Caki2 (cell line): ENCODE data around the gene CC2D1A. TPM values are rescaled to one million over a fixed set of nuclear protein-coding genes. Genes with fewer than 3 reads are reported as not detected.
"Not testable (repeated sequence)": the region's sequence is repeated elsewhere in the genome, so short reads cannot be mapped to it uniquely, and the experiment has no call there.

Experiments
- DNase-seq: peaks from one replicate; pipeline ENCODE4 v3.0.0-alpha.2; 2015; ENCODE audit warnings: low read depth
- in situ Hi-C: cut with HindIII; loops from 2 replicates; pipeline ENCODE4 v1.10.0; 2016; ENCODE audit warnings: low sequenced_read_pairs, low pct_unique_long_range_greater_than_20kb, mixed read lengths
- total RNA-seq: library from RNA; depleted of rRNA; stranded (reverse); fragments of >200 nt; shearing (Covaris generic); gene quantifications from 2 replicates; pipeline ENCODE4 v1.2.3, GENCODE V29; 2014; ENCODE audit warnings: low replicate concordance

Gene CC2D1A
- total RNA-seq, 1 experiment from 2014 or later = 24.1 TPM

GRCh38 chr19:13894552-13894951, 11.4 kb upstream of the CC2D1A start:
- DNase-seq = no peak
- in situ Hi-C loops = no loop called here

DNA sequence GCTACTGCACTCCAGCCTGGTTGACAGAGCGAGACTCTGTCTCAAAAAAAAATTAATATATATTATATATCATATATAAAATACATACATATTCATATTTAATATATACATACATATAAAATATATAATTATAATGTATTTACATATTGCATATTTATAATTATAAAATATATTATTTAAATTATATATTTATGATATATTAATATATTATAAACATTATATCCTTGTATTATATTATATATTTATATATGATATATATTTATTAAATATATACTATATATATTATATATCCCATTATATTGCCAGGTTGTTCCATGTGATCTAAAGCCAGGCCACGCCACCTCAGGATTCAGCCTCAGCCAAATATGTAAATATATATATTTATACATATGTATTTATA, 9.8 kb upstream of the CC2D1A start:
- in situ Hi-C loops = no loop called here
- no peak for DNase-seq

- no peak for DNase-seq
- in situ Hi-C loops = no loop called here
These were observed 6.6 kb upstream of the CC2D1A start for GRCh38 chr19:13899393-13899792.

GRCh38 chr19:13899912-13900584, 6.0 kb upstream of the CC2D1A start:
- DNase-seq = no peak
- in situ Hi-C loops = loop anchor here (25.0 kb wide), 1 partner anchor 187 kb away; the partner anchor contains the start of genes C19orf67 and SAMD1

DNA sequence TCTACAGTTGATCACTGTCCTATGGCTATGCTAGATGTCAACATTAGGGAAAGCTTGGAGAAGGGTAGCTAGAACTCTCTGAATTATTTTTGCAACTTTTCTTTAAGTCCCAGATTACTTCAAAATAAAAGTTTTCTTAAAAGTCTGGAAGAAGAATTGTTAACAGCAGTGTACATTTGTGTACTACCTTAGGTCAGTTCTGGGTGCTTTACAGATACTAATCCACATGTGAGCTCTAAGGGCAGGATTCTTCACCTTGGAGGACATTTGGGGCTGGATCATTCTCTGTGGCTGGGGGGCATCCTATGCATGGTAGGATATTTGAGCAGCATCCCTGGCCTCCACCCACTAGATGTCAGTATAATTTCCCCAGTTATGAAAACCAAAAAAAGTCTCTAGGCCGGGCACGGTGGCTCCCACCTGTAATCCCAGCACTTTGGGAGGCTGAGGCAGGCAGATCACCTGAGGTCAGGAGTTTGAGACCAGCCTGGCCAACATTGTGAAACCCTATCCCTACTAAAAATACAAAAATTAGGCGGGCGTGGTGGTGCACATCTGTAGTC, 2.9 kb upstream of the CC2D1A start:
- DNase-seq = no peak

GRCh38 chr19:13906521-13906904, 512 bp downstream of the CC2D1A start:
- DNase-seq = no peak
- in situ Hi-C loops = loop anchor here (25.0 kb wide), 1 partner anchor 181 kb away; the partner anchor contains the start of genes C19orf67 and SAMD1

More for the DNA sequence above, 2.9 kb upstream of the CC2D1A start:
- in situ Hi-C loops = loop anchor here (25.0 kb wide), 1 partner anchor 184 kb away; the partner anchor contains the start of genes C19orf67 and SAMD1

DNA sequence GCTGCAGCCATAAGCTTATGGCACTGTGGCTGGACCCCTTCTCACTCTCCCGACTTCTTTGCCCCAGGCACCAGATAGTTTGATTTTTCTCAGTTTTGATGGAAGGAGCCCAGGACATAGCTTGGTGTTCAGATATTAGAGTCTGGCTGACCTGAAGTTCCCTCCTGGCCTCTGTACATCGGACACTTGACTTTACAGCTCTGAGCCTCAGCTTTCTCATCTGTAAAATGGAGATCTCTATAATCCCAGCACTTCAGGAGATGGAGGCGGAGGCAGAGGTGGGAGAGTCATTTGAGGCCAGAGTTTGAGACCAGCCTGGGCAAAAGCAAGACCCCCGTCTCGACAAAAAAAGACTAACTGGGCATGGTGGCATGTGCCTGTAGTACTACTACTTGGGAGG, 909 bp downstream of the CC2D1A start:
- DNase-seq = no peak
- in situ Hi-C loops = loop anchor here (25.0 kb wide), 1 partner anchor 180 kb away; the partner anchor contains the start of genes C19orf67 and SAMD1

DNA sequence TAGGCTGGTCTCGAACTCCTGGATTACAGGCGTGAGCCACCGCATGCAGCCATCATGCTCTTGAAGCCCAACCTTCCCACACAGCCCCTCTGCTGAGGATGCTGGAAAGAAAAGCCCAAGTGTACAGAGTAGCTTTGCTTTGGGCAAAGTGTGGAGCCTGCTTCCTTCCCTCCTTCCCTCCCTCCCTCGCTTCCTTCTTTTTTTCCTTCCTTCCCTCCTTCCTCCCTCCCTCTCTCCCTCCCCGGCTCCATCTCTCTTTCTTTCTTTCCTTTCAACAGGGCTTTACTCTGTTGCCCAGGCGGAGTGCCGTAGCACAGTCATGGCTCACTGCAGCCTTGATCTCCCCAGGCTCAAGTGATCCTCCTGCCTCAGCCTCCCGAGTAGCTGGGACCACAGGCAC, 2.7 kb downstream of the CC2D1A start:
- in situ Hi-C loops = loop anchor here (25.0 kb wide), 1 partner anchor 179 kb away; the partner anchor contains the start of genes C19orf67 and SAMD1
- DNase-seq = no peak

DNA sequence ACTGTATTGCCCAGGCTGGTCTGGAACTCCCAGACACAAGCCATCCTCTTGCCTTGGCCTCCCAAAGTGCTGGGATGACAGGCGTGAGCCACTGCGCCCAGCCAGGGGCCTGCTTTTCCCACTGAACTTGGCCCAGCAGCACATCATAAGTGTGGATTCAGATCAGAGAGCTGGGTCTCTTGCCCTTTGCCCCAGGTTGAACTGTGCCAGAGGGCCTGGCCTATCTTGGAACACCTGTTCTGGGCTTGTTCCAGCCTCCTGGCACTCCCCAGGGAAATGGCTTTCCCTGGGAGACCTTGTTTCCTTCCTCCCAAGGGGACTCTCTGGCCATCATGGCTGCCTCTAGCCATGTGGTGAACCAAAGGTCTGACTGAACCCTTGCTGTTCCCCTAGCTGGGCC, 3.4 kb downstream of the CC2D1A start:
- in situ Hi-C loops = loop anchor here (25.0 kb wide), 1 partner anchor 178 kb away; the partner anchor contains the start of genes C19orf67 and SAMD1
- DNase-seq = no peak

GRCh38 chr19:13913352-13913751, 7.4 kb downstream of the CC2D1A start:
- in situ Hi-C loops = loop anchor here (25.0 kb wide), 1 partner anchor 174 kb away; the partner anchor contains the start of genes C19orf67 and SAMD1
- no peak for DNase-seq

DNA sequence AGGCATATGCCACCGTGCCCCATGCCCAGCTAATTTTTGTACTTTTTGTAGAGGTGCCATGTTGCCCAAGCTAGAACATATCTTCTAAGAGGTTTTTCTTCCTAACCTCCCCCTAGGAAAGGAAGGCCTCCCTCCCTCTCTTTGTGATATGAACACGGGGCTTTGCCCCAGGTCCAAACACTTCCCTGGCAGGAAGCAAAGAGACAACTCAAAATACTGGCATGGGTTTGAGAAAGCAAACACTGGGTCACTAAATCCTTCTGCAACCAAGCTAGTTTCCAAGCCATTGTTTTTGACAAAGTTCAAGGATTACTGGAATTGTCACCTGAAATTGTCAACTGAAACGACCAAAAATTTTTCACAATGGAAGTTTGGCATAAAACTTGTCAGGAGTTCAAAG, 8.8 kb downstream of the CC2D1A start:
- in situ Hi-C loops = loop anchor here (25.0 kb wide), 1 partner anchor 173 kb away; the partner anchor contains the start of genes C19orf67 and SAMD1
- no peak for DNase-seq

- in situ Hi-C loops = loop anchor here (25.0 kb wide), 1 partner anchor 169 kb away; the partner anchor contains the start of genes C19orf67 and SAMD1
- no peak for DNase-seq
These were observed 11.9 kb downstream of the CC2D1A start for GRCh38 chr19:13917888-13918406.

DNA sequence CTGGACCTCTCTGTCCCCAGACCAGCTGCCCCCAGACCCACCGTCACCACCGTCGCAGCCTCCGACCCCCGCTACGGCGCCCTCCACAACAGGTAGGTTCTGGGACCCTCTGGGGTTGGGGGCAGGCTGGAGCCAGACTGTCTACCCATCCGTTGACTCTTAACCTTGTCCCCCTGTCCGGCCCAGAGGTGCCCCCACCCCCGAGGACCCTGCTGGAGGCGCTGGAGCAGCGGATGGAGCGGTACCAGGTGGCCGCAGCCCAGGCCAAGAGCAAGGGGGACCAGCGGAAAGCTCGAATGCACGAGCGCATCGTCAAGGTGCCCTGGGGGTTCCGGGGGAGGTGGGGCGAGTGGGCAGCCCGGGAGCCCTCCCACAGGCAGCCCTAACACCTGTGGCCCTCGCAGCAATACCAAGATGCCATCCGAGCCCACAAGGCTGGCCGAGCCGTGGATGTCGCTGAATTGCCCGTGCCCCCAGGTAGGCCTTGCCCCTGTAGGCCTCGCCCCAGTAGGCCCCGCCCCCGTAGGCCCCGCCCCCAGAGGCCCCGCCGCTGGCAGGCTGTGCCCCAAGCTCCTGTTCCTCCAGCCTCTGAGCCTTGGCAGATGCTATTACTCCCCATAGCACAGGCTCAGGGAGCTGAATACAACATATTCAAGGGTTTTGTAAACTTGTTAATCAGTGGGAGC, 12.9 kb downstream of the CC2D1A start:
- in situ Hi-C loops = loop anchor here (25.0 kb wide), 1 partner anchor 168 kb away; the partner anchor contains the start of genes C19orf67 and SAMD1
- no peak for DNase-seq

DNA sequence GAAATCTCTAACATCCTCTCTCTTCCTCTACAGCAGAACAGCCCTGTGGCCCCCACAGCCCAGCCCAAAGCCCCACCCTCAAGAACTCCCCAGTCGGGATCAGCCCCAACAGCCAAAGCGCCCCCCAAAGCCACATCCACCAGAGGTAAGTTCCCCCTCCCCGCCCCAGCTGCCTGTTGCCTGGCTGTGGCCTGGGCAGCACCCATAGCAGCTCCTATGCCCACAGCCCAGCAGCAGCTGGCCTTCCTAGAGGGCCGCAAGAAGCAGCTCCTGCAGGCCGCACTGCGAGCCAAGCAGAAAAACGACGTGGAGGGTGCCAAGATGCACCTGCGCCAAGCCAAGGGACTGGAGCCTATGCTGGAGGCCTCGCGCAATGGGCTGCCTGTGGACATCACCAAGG, 14.5 kb downstream of the CC2D1A start:
- no peak for DNase-seq
- in situ Hi-C loops = loop anchor here (25.0 kb wide), 1 partner anchor 167 kb away; the partner anchor contains the start of genes C19orf67 and SAMD1

GRCh38 chr19:13920940-13921747, 15.1 kb downstream of the CC2D1A start:
- DNase-seq = peak; percentile 71
- in situ Hi-C loops = loop anchor here (25.0 kb wide), 1 partner anchor 166 kb away; the partner anchor contains the start of genes C19orf67 and SAMD1

- in situ Hi-C loops = loop anchor here (25.0 kb wide), 1 partner anchor 165 kb away; the partner anchor contains the start of genes C19orf67 and SAMD1
These were observed 16.1 kb downstream of the CC2D1A start for GRCh38 chr19:13922118-13922517.

GRCh38 chr19:13923194-13923987, 17.4 kb downstream of the CC2D1A start:
- in situ Hi-C loops = loop anchor here (25.0 kb wide), 1 partner anchor 164 kb away; the partner anchor contains the start of genes C19orf67 and SAMD1
- DNase-seq = no peak

More at GRCh38 chr19:13922118-13922517, 16.1 kb downstream of the CC2D1A start:
- not testable (repeated sequence) for DNase-seq
